Spleen (tissue), 7 donors: Measurements from ENCODE around the gene CMTM4.

ENCODE experiments used
- POLR2AphosphoS5 ChIP-seq, 3 donors: sonication (generic); formaldehyde crosslinking; IDR thresholded peaks; one replicate each; pipeline ENCODE4 v1.5.1; 2017; ENCODE audit warnings: antibody characterized with exemption in 3 of 3
- TF ChIP-seq, protein P1 (sequence below), 11 experiments: fragments of 200-600 bp in 7 of 11; fragments of 450-650 bp in 4 of 11; sonication (generic) in 4 of 11; IDR thresholded peaks in 8 of 11; conservative IDR thresholded peaks in 3 of 11; 1 replicate in 7 of 11; 2 replicates in 4 of 11; pipeline versions ENCODE4 v1.4.0 to v1.8.0; 2016 to 2021; ENCODE audit warnings: antibody characterized with exemption in 11 of 11, inconsistent platforms in 4 of 11, mild to moderate bottlenecking in 1 of 11
- donor health status: DM: no; HTN: no; CAD: no; lungs with moderate emphysema.
- donor health status: DM: no; HTN: no; CAD: no.
- donor health status: DM: no; HTN: no; CAD: no.

DNA sequence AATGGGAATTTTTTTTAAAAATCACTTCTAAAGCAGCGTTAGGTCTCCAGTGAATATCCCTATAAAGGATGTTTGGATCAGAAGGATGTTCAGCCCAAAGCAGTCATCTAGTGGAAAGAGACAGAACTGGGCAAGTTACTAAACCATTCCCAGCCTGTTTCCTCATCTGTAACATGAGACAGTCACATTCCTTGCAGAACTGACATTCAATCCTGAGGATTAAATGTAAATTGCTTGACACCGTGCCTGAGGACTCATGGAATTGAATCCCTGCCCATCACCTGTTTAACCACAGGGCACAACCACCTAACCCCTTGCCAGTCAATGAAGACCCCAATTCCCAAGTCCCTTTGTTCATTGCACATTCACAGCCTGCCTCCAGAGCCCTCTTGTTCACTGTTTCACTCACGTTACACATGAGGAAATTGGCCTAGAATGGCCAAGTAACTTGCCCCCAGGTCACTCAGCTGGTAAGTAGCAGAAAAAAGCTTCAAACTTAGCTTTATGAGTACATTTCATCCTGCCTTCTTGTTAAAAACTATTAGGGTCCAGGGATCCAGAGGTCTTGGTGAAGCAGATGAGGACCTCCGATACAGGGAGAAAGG is 115.8 kb downstream of the CMTM4 start:
- no peak for TF ChIP-seq POLR2AphosphoS5 (IDR thresholded peaks at IDR 0.05)
- TF ChIP-seq, protein P1, sequence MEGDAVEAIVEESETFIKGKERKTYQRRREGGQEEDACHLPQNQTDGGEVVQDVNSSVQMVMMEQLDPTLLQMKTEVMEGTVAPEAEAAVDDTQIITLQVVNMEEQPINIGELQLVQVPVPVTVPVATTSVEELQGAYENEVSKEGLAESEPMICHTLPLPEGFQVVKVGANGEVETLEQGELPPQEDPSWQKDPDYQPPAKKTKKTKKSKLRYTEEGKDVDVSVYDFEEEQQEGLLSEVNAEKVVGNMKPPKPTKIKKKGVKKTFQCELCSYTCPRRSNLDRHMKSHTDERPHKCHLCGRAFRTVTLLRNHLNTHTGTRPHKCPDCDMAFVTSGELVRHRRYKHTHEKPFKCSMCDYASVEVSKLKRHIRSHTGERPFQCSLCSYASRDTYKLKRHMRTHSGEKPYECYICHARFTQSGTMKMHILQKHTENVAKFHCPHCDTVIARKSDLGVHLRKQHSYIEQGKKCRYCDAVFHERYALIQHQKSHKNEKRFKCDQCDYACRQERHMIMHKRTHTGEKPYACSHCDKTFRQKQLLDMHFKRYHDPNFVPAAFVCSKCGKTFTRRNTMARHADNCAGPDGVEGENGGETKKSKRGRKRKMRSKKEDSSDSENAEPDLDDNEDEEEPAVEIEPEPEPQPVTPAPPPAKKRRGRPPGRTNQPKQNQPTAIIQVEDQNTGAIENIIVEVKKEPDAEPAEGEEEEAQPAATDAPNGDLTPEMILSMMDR (IDR thresholded peaks at IDR 0.05 in 8 of 11, conservative IDR thresholded peaks at IDR 0.05 in 3 of 11), result no peak
